ENCODE results near the gene SLC19A3.
"Not testable (repeated sequence)": the region's sequence is repeated elsewhere in the genome, so short reads cannot be mapped to it uniquely, and the experiment has no call there.

The SLC19A3 gene

DNA sequence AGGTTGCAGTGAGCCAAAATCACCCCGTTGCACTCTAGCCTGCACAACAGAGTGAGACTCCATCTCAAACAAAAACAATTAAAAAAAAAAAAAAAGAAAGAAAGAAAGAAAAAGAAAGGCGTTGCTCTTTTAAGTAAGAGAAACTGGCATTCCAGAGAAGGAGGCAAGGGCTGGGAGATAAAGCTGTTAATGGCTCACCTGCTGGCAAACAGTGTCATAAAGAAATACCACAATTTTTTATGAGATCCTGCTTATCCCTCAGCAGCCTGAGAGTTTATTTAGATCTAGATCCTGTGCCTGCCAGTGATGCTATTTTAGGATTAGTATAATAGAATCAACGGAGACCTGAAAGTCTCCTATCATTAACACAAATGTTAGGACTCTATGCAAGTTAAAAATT is 16.3 kb downstream of the SLC19A3 start:
- no peak for DNase-seq

DNA sequence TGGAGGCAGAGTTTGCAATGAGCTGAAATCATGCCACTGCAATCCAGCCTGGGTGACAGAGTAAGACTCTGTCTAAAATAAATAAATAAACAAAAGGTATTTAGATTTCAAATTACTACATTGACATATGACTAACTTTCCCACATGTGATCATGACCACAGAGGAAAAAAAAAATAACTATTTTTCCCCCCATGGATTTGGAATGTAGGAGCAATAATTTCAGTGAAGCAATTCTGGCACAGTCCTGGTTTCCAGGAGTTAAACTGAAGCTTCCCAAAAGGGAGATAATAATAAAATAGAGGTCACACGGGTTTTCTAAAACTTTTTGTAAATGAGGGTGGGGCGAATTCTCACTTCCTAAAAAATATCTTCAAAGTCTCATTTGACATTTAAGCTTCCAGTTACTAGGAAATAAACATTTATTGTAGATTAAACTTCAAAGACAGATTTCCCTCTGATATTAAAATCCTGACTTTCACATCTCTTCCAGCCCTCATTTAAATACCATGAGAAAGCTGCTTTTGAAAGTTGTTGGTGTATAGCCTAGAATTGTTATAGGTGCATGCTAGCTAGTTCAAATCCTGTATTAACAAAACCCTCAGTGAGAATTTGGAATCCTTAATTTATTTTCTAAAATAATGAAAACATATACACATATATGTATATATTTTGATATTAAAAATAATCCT is 20.7 kb downstream of the SLC19A3 start:
- no peak for DNase-seq

DNA sequence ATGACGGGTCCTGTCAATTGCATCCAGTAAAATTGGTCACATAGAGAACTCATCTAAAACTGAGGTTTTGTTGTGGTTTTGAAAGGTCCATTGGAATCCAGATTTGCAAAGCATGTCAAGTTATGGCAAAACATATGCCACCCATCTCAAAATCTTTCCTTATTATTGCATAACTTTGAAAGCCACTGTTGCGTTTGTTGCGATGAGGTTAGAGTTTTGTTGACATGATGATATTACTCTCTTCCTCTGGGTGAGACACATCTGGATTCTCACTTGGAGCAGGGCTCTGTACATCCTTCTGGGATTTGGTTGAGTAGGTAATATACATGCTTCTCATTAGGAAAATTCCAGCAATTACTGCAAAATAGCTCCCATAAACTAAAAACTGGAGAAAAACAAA is 30.6 kb downstream of the SLC19A3 start:
- DNase-seq, result no peak

DNA sequence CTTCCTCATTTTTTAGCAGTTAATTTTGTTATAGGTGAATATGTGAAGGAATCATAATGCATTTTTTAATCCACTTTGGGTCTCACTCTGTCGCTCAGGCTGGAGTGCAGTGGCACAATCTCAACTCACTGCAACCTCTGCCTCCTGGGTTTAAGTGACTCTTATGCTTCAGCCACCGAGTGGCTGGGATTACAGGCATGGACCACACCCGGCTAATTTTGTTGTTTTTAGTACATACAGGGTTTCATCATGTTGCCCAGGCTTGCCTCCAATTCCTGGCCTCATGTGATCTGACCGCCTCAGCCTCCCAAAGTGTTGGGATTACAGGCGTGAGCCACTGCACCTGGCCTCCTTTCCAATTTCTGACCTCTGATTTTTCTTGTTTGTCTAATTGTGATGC is 33.6 kb downstream of the SLC19A3 start:
- DNase-seq, result no peak

DNA sequence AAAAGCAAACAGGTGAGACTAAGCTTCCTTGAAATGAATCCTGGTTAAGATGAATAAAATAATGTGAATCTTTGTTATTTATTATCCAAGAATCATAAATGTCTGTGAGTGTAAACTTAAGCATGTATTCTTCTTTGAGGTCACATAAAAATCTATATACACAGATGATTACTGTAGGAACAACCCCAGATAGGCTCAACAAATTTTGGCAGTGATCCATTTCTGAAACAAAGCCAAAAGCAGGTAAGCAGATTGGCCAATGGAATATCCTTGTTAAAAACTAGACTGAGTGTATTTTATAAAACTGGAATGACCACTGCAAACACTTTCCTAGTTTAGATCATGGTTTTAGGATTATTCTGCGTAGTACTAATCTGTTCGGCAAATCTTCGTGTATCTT is 39.9 kb downstream of the SLC19A3 start:
- peak; percentile 5 for DNase-seq

DNA sequence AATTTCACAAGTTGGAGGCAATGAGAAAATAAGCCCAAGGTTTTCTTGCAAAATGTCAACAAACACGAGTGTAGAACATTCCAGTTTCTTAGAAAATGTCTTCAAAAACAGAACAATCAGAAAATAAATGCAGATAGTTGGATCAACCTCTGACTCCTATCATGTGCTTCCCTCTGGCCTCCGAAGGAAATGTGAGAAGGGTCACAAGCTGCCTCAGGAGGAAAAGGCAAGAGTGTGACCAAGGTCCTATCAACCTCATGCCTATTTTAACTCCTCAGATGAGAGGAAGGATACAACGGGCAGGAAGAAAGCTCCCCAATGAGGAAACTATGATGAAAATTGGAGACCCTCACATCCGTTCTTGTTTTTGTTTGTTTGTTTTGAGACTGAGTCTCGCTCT is 43.3 kb downstream of the SLC19A3 start:
- DNase-seq, result no peak

DNA sequence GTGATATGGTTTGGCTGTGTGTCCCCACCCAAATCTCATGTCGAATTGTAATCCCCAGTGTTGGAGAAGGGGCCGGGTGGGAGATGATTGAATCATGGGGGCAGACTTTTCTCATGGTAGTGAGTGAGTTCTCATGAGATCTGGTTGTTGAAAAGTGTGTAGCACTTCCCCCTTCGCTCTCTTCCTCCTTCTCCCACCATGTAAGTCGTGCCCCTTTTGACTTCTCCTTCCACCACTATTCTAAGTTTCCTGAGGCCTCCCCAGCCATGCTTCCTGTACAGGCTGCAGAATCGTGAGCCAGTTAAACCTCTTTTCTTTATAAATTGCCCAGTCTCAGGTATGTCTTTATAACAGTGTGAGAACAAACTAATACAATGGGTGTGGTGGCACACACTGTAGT is 44.2 kb downstream of the SLC19A3 start:
- DNase-seq, result not testable (repeated sequence)

DNA sequence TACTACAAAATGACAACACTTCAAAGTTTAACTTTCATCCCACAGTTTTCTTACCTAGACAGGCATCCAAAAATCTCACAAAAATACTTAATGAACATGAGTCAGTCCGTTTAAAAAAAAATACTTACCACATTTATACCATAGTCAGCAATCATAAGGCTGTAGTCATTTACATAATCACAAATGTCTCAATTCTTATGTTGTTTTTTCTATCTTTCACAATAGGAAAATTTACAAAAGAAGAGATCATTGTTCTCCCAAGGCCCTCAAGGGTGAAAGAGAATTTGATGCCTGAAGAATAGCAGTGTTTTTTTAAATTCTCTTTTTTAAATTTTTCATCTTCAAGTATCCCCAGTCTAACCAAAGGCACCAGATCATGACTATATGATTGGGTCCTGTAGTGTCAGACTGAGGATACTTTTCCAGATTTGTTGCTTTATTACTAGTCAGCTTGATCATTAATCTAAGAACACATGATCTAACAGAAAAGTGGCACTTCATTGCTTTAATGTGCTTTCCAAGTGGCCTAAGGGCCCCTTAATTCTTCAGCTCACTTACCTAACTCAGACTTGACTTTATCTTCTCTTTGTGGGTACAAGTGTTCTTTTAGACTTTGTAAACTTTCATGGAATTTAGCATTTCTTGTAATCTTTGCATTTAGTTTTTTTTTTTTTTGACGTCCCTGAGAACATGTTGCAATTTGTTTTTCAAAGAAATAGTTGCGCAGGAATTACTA is 46.5 kb downstream of the SLC19A3 start:
- no peak for DNase-seq

DNA sequence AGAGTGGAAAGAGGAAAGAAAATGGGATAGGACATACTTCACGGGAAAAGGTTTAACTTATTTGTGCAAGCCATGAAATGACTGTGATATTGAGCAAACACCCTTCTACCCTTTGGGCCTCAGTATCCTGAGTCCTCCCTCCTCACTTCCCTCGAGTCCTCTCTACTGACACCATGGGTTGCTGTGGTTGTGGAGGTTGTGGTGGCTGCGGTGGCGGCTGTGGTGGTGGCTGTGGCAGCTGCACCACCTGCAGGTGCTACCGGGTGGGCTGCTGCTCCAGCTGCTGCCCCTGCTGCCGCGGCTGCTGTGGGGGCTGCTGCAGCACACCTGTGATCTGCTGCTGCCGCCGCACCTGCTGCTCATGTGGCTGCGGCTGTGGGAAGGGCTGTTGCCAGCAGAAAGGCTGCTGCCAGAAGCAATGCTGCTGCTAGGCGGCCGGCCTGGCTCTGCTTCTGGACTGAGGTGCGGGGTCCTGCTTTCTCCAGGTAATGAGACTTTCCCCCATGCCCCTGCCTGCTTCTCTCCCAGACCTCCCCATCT is 51.1 kb downstream of the SLC19A3 start, which contains the start of gene SCYGR5:
TSS of gene SCYGR5 (plus strand) at position 174 of the 540 bp plus-strand sequence. CDS start at position 174, 0 bp downstream.
- DNase-seq, result not testable (repeated sequence)

DNA sequence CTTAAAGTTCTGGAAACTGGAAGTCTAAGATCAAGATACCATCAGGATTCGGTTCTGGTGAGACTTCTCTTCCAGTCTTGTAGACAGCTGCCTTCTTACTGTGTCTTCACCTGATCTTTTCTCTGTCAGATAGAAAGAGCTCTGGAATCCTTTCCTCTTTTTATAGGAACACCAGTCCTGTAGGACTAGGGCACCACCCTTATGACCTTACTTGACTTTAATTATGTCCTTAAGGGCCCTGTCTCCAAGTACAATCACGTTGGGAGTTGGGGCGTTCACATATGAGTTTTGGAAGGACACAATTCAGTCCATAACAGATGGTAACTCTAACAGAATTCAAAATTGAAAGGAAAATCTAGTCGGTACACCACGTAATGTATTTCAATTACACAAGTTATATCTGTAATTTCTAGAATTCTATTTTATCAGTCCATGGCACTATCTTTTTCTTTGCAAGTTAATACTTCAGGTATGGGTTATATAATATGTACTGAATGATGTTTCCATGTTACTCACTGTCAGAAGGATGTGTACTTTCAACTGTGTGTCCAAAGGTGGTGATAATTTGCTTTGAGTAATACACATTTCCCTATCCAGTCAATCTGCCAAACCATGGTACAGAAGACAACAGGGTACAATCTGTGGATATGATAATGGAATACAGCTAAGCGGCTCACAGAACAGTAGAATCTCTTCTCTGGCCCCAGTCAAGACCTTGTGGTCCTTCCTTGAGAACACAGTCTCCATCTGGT is 52.5 kb downstream of the SLC19A3 start:
- DNase-seq, result no peak

DNA sequence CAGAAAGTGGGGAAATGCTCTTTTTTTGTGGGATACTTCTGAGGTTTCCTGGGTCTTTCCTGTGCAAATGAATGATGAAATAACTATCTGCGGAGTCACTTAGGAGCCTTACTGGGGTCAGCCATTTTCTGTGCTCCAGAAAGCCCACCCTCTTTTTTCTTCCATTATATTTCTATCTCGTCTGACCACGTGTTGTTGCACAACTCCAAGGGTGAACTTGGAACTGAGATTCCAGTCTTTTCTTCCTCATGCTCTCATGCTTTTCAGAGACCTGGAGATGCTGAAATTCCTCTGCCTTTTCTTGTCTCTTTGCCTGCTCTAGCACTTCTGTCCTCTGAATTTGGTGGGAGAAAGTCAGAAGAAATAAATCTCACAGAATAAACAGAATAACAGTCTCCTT is 56.0 kb downstream of the SLC19A3 start:
- no peak for DNase-seq

DNA sequence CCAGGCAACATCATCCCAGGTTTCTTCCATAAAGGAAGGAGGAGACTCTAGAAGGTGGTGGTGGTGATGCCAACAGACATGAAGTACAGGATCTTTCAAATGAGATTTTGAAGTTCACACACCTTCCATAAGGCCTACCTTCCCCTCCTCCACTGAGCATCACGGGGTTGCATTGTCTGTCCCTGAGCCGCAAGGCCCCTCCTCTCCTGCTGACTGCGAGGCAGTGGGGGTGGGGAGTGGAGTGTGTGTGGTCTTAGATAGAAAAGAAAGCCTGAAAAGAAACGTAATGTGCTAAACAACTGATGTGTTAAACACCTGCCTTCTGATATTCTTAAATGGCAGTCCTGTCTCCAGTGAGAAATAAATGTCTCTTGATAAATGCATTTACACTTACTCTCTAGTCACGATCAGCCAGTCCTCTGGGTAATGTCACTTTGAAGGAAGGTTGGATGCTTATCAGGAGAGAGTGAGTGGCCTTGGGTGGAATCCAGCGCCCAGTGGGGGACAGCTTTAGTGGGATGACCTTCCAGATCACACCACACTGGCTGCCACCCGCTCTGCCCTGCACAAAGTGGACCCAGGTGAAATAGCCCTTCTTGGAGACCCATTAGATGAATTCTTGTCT is 56.7 kb downstream of the SLC19A3 start:
- DNase-seq, result no peak

DNA sequence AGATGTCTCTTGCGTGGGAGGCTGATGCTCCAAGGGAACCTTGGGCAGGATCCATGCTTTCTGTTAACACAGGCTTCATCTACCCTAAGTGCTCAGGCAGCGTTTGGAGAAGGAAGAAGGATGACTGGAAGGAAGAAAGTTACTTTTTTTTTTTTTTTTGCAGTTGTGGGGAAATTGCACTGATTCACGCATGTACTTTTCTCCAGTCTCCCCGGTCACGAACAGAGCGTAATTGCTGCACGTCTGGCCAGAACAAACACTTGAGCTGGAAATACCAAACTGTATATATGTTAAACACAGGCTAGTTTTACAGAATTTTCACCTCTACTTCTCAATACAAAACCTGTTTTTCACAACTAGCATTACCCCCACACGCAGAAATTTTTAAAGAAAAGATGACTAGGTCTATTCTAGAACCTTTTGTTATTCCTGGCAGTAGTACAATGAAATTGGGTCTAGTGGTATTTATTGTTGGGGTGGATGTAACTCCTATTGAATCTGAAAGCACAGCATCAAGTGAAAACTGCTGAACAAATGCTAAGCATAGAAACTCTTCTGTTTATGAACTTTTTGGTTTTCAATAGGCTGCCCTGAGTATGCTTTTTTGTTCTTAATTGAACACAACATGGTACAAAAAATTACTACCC is 60.5 kb downstream of the SLC19A3 start:
- DNase-seq, result no peak

DNA sequence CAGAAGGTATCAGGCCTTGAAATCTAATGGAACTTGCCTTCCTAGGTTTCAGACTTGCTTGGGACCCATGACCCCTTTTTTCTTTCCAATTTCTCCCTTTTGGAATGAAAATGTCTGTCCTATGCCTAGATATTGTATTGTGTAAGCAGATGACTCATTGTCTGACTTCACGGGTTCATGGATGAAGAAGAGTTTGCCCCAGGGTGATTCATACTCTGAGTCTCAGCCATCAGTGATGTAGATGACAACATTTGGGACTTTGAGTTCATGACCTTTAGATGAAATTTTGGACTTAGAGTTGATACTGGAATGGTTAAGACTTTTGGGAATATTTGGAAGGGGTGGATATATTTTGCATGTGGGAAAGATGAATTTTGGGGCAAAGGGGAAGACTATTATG is 62.4 kb downstream of the SLC19A3 start:
- DNase-seq, result no peak

DNA sequence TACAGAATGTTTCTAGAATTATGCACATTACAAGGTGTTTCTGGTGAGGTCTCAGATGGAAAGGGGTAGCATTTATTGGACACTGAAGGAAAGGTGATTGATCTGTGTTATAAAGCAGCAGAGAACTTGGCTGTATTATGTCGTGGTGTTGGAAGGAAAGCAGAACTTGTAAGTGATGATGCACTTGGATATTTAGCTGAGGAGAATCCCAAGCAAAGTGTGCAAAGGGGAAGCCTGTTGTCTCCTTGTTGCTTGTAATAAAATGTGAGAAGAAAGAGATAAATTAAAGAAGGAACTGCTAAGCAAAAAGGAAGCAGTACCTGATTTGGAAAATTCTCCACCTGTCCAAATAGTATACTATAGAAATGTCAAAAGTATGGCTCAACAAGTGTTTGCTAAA is 63.4 kb downstream of the SLC19A3 start:
- no peak for DNase-seq

DNA sequence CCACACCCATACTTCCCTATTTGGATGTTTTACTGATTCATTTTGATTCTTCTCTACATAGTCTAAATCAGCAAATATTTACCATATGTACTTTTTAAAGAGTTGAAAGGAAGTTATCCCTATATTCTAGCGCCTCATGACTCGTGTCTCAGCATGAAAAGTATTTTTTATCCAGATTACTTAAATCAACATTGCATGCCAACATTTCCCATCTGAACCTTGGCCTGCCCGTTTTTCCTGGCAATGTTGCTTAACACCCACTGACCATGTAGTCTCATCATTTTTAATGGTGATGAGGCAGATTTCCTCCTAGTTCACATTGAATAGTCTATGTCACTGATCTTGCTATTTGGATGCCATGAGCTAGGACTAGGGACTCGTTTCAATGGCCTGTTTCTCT is 64.4 kb downstream of the SLC19A3 start:
- DNase-seq, result no peak

DNA sequence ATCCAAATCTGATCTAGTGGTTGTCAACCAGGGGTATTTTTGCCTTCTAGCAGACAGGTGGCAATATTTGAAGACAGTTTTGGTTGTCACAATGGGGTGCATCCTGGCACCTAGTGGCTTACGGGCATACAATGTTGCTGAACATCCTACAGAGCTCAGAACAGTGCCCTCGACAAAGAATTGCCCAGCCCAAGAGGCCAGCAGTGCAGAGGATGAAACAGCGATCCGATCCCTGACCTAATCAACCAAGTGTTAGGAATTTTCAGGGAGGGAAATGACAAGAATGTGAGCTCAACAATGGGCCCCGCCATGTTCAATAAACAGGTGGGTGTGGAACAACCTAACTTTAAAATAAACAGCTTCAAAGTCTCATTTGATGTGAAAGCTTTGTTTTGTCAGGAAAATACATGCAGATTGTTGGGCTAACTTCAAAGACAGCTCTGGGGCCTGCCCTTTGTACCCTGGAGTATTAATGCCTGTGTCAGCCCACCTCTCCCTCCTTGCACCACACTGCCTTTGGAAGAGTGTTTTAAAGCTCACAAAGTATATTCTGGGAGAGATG is 73.8 kb downstream of the SLC19A3 start:
- no peak for DNase-seq

DNA sequence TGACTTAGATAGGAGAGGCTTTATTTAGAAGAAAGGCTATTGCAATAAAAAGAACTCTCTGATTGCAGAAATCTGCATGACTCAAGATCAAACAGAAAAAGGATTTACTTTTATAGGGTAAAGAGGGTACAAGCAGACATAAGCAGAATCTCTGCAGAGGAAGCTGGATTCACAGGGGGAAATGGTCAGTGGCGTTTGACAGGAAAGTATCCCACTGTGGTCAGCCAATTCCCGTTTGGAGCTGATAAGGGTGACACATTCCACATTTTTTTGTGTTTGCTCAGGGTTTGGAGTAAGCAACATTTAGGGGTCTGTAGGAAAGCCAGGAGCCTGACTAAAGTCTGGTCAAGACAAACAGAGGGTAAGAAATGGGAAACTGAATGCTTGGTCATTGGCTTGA is 75.2 kb downstream of the SLC19A3 start:
- DNase-seq, result no peak

DNA sequence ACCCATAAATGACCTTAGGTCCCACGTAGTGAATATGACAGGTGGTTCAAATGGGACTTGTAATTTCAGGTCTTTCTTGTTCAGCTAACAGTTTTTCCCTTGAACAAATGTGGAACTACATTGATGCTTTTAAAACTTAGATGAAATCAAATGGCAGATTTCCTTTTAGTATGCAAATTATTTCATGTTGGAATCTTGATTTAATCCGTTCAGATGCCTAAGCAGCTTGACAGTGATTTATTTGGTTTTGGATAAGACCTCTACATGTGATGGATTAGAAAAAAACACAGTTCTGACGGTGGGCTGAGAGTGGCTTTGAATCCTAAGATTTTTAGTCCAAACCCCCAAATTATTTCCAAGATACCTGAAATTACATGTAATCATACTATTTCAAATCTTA is 83.6 kb downstream of the SLC19A3 start:
- no peak for DNase-seq

Data from NCI-H1105 treated with DMSO at 0.1 percent for 48 hours (cell line).